HepG2 (cell line): Measurements from ENCODE around the gene GP1BA. TPM values are rescaled to one million over a fixed set of nuclear protein-coding genes. Genes with fewer than 3 reads are reported as not detected.

Source experiments
- EEA1 ChIP-seq: sonication (generic); formaldehyde crosslinking; IDR thresholded peaks from 2 replicates; pipeline ENCODE4 v1.5.1; 2020; ENCODE audit warnings: mild to moderate bottlenecking, missing genetic modification reagents, borderline replicate concordance
- GATAD1 ChIP-seq: IDR thresholded peaks from 2 replicates; pipeline ENCODE4 v1.6.1; 2016; ENCODE audit warnings: missing genetic modification reagents, missing compliant biosample characterization
- HOXA3 ChIP-seq: sonication (generic); formaldehyde crosslinking; IDR thresholded peaks from 2 replicates; pipeline ENCODE4 v1.5.0; 2020; ENCODE audit warnings: missing genetic modification reagents
- JUNB ChIP-seq: sonication (generic); formaldehyde crosslinking; IDR thresholded peaks from 2 replicates; pipeline ENCODE4 v1.8.0; 2022; ENCODE audit warnings: missing genetic modification reagents, mild to moderate bottlenecking, borderline replicate concordance
- KAT2B ChIP-seq: fragments of 150-350 bp; IDR thresholded peaks from 2 replicates; pipeline ENCODE4 v1.6.1; 2014; ENCODE audit warnings: low read depth, low read length, borderline replicate concordance
- POLR2AphosphoS5 ChIP-seq: IDR thresholded peaks from 2 replicates; pipeline ENCODE4 v1.6.1; 2012; ENCODE audit warnings: low read depth, low read length
- RBM22 ChIP-seq: fragments of 200-400 bp; formaldehyde crosslinking; optimal IDR thresholded peaks from 2 replicates; pipeline ENCODE3; 2017; ENCODE audit warnings: mild to moderate bottlenecking, low read length, moderate library complexity
- SMAD3 ChIP-seq: sonication (generic); formaldehyde crosslinking; IDR thresholded peaks from 2 replicates; pipeline ENCODE4 v1.4.0; 2020; ENCODE audit warnings: missing genetic modification reagents
- TAF15 ChIP-seq: fragments of 200-400 bp; formaldehyde crosslinking; IDR thresholded peaks from one replicate; pipeline ENCODE4 v1.6.1; 2018; ENCODE audit warnings: mild to moderate bottlenecking, low read depth, low read length; ENCODE audit not compliant: poor library complexity, severe bottlenecking
- ZNF256 ChIP-seq: sonication (generic); formaldehyde crosslinking; conservative IDR thresholded peaks from 2 replicates; pipeline ENCODE4 v1.4.0; 2020; ENCODE audit warnings: missing genetic modification reagents
- ZNF552 ChIP-seq: sonication (generic); formaldehyde crosslinking; IDR thresholded peaks from 2 replicates; pipeline ENCODE4 v1.9.0; 2022; ENCODE audit warnings: missing genetic modification reagents, mild to moderate bottlenecking, borderline replicate concordance
- ZSCAN12 ChIP-seq: sonication (generic); formaldehyde crosslinking; IDR thresholded peaks from 2 replicates; pipeline ENCODE4 v1.9.0; 2021; ENCODE audit warnings: mild to moderate bottlenecking, missing genetic modification reagents
- polyA plus RNA-seq, 8 experiments: library from polyadenylated mRNA; depleted of rRNA in 3 of 8; stranded (reverse) in 7 of 8; unstranded in 1 of 8; fragments of >200 nt; fragmentation: Illumina TruSeq in 4 of 8; extraction: Trizol in 4 of 8; gene quantifications; 2 replicates each; pipeline versions ENCODE4 v1.2.1 to v1.2.3, GENCODE V29; 2011 to 2016; ENCODE audit warnings: low read depth in 4 of 8, missing spikeins in 1 of 8, mixed read lengths in 1 of 8; ENCODE audit not compliant: insufficient read depth in 1 of 8
- total RNA-seq, 5 experiments: library from RNA; depleted of rRNA; stranded (reverse); fragments of >200 nt; fragmentation: Illumina TruSeq; extraction: Trizol; gene quantifications; 2 replicates each; pipeline ENCODE4 v1.2.3, GENCODE V29; 2016; ENCODE audit warnings: low read depth in 1 of 5
- TF ChIP-seq, protein P1 (sequence below), 2 experiments: fragments of 450-650 bp in 1 of 2; sonication (generic) in 1 of 2; formaldehyde crosslinking; IDR thresholded peaks; 2 replicates each; pipeline versions ENCODE4 v1.5.0 to v1.8.0; 2020 to 2022; ENCODE audit warnings: mild to moderate bottlenecking in 1 of 2, missing genetic modification reagents in 1 of 2
- TF ChIP-seq, protein P2 (sequence below): IDR thresholded peaks from 2 replicates; pipeline ENCODE4 v1.6.1; 2012; ENCODE audit warnings: inconsistent platforms
- TF ChIP-seq, protein P3 (sequence below): sonication (generic); formaldehyde crosslinking; IDR thresholded peaks from 2 replicates; pipeline ENCODE4 v1.5.1; 2020; ENCODE audit warnings: mild to moderate bottlenecking, missing genetic modification reagents, moderate library complexity
- TF ChIP-seq, protein P4 (sequence below), 2 experiments: sonication (generic) in 1 of 2; formaldehyde crosslinking in 1 of 2; IDR thresholded peaks; 2 replicates each; pipeline versions ENCODE4 v1.4.0 to v1.6.1; 2016 to 2020; ENCODE audit warnings: borderline replicate concordance in 1 of 2, low read depth in 1 of 2, mild to moderate bottlenecking in 1 of 2, missing genetic modification reagents in 1 of 2
- TF ChIP-seq, protein P5 (sequence below): sonication (generic); formaldehyde crosslinking; conservative IDR thresholded peaks from 2 replicates; pipeline ENCODE4 v1.4.0; 2020; ENCODE audit warnings: missing genetic modification reagents

The GP1BA gene
- total and polyA plus RNA-seq, 2 of the 13 experiments (the other 11 are each of a cell fraction or from before 2014, with no cell fraction given): not detected

DNA sequence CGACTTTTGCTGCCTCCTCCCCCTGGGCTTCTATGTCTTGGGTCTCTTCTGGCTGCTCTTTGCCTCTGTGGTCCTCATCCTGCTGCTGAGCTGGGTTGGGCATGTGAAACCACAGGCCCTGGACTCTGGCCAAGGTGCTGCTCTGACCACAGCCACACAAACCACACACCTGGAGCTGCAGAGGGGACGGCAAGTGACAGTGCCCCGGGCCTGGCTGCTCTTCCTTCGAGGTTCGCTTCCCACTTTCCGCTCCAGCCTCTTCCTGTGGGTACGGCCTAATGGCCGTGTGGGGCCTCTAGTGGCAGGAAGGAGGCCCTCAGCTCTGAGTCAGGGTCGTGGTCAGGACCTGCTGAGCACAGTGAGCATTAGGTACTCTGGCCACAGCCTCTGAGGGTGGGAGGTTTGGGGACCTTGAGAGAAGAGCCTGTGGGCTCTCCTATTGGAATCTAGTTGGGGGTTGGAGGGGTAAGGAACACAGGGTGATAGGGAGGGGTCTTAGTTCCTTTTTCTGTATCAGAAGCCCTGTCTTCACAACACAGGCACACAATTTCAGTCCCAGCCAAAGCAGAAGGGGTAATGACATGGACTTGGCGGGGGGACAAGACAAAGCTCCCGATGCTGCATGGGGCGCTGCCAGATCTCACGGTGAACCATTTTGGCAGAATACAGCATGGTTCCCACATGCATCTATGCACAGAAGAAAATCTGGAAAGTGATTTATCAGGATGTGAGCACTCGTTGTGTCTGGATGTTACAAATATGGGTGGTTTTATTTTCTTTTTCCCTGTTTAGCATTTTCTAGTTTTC lies 2.3 kb downstream of the GP1BA start (continued):
- TF ChIP-seq, protein P1, sequence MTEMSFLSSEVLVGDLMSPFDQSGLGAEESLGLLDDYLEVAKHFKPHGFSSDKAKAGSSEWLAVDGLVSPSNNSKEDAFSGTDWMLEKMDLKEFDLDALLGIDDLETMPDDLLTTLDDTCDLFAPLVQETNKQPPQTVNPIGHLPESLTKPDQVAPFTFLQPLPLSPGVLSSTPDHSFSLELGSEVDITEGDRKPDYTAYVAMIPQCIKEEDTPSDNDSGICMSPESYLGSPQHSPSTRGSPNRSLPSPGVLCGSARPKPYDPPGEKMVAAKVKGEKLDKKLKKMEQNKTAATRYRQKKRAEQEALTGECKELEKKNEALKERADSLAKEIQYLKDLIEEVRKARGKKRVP (CRISPR knock-in tag; IDR thresholded peaks at IDR 0.05): no peak
- TF ChIP-seq ZSCAN12 (CRISPR knock-in tag) (no peak), ZNF552 (CRISPR knock-in tag) (no peak), POLR2AphosphoS5 (peak; percentile 35; the same call in 1 of the 2 replicates), ZNF256 (no peak), KAT2B (no peak), EEA1 (CRISPR knock-in tag) (no peak), HOXA3 (CRISPR knock-in tag) (peak; percentile 49; the same call in 1 of the 2 replicates), TAF15 (no peak), GATAD1 (CRISPR knock-in tag) (no peak), RBM22 (peak; percentile 39), JUNB (no peak), SMAD3 (CRISPR knock-in tag) (no peak)
- TF ChIP-seq, protein P2, sequence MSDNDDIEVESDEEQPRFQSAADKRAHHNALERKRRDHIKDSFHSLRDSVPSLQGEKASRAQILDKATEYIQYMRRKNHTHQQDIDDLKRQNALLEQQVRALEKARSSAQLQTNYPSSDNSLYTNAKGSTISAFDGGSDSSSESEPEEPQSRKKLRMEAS: 0 out of 2 replicates have a peak, but pooled peaks have one; percentile 12
- TF ChIP-seq, protein P3, sequence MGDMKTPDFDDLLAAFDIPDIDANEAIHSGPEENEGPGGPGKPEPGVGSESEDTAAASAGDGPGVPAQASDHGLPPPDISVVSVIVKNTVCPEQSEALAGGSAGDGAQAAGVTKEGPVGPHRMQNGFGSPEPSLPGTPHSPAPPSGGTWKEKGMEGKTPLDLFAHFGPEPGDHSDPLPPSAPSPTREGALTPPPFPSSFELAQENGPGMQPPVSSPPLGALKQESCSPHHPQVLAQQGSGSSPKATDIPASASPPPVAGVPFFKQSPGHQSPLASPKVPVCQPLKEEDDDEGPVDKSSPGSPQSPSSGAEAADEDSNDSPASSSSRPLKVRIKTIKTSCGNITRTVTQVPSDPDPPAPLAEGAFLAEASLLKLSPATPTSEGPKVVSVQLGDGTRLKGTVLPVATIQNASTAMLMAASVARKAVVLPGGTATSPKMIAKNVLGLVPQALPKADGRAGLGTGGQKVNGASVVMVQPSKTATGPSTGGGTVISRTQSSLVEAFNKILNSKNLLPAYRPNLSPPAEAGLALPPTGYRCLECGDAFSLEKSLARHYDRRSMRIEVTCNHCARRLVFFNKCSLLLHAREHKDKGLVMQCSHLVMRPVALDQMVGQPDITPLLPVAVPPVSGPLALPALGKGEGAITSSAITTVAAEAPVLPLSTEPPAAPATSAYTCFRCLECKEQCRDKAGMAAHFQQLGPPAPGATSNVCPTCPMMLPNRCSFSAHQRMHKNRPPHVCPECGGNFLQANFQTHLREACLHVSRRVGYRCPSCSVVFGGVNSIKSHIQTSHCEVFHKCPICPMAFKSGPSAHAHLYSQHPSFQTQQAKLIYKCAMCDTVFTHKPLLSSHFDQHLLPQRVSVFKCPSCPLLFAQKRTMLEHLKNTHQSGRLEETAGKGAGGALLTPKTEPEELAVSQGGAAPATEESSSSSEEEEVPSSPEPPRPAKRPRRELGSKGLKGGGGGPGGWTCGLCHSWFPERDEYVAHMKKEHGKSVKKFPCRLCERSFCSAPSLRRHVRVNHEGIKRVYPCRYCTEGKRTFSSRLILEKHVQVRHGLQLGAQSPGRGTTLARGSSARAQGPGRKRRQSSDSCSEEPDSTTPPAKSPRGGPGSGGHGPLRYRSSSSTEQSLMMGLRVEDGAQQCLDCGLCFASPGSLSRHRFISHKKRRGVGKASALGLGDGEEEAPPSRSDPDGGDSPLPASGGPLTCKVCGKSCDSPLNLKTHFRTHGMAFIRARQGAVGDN (CRISPR knock-in tag): peak; percentile 85
- TF ChIP-seq, protein P4, sequence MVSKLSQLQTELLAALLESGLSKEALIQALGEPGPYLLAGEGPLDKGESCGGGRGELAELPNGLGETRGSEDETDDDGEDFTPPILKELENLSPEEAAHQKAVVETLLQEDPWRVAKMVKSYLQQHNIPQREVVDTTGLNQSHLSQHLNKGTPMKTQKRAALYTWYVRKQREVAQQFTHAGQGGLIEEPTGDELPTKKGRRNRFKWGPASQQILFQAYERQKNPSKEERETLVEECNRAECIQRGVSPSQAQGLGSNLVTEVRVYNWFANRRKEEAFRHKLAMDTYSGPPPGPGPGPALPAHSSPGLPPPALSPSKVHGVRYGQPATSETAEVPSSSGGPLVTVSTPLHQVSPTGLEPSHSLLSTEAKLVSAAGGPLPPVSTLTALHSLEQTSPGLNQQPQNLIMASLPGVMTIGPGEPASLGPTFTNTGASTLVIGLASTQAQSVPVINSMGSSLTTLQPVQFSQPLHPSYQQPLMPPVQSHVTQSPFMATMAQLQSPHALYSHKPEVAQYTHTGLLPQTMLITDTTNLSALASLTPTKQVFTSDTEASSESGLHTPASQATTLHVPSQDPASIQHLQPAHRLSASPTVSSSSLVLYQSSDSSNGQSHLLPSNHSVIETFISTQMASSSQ (IDR thresholded peaks at IDR 0.05; ENCODE audit: low read depth): no peak
- TF ChIP-seq, protein P4 (CRISPR knock-in tag; IDR thresholded peaks at IDR 0.05; ENCODE audit: borderline replicate concordance): no peak
- TF ChIP-seq, protein P5, sequence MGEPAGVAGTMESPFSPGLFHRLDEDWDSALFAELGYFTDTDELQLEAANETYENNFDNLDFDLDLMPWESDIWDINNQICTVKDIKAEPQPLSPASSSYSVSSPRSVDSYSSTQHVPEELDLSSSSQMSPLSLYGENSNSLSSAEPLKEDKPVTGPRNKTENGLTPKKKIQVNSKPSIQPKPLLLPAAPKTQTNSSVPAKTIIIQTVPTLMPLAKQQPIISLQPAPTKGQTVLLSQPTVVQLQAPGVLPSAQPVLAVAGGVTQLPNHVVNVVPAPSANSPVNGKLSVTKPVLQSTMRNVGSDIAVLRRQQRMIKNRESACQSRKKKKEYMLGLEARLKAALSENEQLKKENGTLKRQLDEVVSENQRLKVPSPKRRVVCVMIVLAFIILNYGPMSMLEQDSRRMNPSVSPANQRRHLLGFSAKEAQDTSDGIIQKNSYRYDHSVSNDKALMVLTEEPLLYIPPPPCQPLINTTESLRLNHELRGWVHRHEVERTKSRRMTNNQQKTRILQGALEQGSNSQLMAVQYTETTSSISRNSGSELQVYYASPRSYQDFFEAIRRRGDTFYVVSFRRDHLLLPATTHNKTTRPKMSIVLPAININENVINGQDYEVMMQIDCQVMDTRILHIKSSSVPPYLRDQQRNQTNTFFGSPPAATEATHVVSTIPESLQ (CRISPR knock-in tag): no peak
